GM19240 (cell line): ENCODE measurements around the gene ABR.
"Not testable (repeated sequence)": the region's sequence is repeated elsewhere in the genome, so short reads cannot be mapped to it uniquely, and the experiment has no call there.

Source experiments
- DNase-seq: peaks from one replicate; pipeline ENCODE4 v3.0.0; 2011; ENCODE audit warnings: low spot score; ENCODE audit not compliant: insufficient read length

ABR gene

DNA sequence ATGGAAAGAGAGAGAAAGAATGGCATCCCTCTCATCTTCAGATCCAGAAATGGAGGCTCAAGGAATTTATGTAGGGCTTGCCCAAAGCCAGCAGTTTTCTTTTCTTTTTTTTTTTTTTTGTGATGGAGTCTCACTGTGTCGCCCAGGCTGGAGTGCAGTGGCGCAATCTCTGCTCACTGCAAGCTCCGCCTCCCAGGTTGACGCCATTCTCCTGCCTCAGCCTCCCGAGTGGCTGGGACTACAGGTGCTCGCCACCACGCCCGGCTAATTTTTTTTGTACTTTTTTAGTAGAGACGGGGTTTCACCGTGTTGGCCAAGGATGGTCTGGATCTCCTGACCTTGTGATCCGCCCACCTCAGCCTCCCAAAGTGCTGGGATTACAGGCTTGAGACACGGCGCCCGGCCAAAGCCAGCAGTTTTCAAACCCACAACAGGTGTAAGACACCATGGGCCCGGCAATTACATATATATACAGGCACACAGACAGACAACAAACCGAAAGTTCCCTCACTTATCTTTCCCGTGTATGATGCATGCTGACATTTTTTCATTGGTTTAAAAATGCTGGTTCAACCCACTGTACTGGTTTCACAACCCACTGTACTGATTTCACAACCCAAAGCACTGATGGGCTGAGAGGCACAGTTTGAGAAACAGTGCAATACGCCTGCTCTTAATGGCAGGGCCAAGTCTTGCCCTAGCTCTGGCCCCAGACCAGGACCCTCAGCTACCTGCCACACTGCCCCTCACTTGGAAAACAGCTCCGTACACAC, 81.6 kb downstream of the ABR start:
- not testable (repeated sequence) for DNase-seq

DNA sequence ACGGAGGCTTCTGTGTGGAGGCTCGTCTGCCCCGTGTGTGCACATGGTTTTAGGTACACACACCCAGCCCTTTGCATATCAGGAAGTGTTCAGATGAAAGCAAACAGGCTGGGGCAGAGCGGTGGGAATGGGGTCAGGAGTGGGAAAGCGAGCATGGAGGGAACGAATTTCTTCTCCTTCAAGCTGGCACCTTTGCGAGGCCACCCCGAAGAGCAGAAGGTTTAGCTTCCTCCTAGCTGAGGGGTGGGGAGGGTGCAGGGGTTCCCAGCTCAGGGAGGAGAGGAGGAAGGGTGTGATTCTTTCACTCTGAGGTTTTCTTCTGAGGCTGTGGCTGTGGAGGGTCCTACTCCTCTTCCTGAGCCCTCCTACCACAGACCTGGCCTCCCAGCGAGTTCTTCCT, 83.6 kb downstream of the ABR start:
- DNase-seq = no peak

DNA sequence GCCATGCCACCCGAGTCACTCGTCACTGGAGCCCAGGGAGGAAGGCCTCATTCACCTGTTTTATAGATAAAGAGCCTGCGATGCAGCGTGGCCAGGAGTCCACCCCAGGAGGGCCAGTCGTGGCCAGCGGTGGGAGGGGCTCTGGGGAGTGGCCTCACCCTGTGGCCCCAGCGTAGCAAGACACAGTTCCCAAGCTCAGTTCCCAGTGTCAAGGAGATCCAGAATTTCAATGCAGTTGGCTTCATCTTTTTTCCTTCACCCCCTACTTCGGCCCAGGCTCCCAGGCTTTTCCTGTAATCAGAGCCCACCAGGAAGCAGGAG, 84.0 kb downstream of the ABR start:
- no peak for DNase-seq

GRCh38 chr17:1095090-1095852, 84.5 kb downstream of the ABR start:
- no peak for DNase-seq

DNA sequence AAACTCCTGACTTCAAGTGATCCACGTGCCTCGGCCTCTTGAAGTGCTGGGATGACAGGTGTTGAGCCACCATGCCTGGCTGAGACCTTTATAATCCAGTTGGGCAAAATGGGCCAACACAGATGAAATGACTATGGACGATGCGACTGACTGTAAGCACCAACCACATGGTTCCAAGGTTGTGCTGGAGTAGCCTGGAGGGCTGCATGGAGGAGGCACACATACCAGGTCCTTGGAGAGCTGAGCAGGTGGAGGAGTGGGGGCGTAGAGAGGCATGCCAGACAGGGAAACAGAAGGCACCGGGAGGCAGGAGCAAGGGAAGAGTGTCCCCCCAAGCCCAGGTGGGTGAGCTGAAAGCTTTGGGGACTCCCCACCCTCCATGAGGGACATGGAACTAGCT, 85.2 kb downstream of the ABR start:
- DNase-seq = no peak

- DNase-seq = no peak
These were observed 87.9 kb downstream of the ABR start for GRCh38 chr17:1091900-1092299.

DNA sequence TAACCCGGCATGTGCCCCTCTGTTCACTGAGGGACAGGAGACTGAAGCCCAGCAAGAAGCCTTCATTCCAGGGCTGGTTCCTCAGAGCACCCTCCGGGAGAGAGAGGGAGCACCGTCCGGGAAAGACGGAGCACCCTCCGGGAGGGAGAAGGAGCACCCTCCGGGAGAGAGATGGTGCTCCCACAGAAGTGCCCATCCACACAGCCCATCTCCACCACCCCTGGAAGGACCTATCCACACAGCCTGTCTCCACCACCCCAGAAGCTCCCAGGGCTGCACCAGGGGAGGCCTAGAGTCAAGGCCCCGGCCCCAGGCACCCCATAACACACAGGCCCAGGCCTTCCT, 88.6 kb downstream of the ABR start:
- no peak for DNase-seq

GRCh38 chr17:1090465-1091189, 89.2 kb downstream of the ABR start:
- DNase-seq = no peak

DNA sequence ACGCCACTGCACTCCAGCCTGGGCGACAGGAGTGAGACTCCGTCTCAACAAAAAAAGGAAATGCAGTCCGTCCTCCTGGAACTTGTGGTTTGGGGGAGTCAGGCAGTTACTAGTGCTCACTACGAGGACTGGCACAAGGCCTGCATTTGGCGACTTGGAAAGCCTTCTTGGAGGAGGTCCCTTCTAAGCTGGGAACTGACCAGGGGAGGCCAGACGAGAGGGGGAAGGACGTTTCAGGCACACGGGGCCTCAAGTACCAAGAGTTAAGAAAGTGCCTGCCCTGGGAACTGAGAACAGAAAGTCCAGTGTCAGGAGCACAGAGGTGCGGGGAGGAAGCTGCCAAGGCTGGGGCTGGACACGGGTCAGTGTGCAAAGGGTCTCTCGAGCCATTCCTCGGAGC, 89.9 kb downstream of the ABR start:
- no peak for DNase-seq

DNA sequence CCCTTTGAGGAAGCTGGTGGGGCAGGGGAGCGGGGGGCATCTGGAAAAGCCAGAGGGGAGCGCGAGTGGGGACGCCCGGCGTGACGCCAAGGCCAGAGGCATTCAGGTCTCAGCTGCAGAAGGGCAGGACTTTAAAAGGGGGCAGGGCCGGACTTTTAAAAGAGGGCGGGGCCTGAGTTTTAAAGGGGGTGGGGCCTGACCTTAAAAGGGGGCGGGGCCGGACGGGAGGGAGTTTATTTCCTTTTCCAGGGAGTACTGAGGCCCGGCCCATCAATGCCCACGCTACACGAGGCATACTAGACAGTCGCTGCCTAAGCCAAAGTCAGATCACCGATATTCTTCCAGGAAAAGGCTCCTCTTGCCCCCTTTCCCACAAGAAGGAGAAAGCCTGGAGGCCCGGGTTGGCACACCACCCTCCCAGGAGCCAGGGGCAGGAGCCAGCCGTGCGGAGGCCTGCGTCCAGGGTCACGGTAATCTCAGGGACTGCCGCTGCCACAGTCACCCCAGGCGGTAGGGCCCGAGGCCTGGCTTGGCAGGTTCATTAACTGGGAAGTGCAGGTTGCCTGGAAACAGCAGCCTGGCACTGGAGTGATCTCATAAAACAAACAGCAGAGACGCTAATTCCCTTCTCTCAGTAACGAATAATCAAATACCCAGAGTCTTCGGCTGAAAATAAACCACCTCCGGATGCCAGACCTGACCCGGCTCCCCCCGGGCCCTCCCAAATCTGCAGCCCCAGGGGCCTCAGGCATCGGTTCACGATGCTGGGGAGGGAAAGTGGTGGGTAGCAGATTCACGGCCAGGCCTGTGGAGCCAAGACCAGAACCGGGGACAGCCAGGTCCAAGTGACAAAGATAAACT, 92.2 kb downstream of the ABR start:
- DNase-seq = no peak

GRCh38 chr17:1083451-1084187, 96.2 kb downstream of the ABR start:
- no peak for DNase-seq

- DNase-seq = no peak
These were observed 97.2 kb downstream of the ABR start for GRCh38 chr17:1082579-1082978.

GRCh38 chr17:1078831-1079561, 100.8 kb downstream of the ABR start:
- no peak for DNase-seq

GRCh38 chr17:1077986-1078711, 101.6 kb downstream of the ABR start:
- no peak for DNase-seq

- no peak for DNase-seq
These were observed 102.2 kb downstream of the ABR start for GRCh38 chr17:1077581-1077985.

DNA sequence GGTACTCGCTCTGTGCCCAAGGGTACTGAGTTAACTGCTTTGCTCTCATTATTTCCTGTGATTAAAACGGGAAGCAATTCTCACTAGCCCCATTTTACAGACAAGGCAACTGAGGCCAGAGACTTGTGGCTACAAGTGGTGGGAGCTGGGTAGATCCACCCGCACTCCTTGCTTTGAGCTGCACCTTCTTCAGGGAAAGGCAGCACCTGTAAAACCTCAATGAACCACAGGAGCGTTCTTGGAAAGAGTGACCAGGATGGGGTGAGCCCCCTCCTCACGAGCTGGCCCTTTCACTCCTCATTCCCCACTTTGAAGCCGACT, 102.8 kb downstream of the ABR start:
- no peak for DNase-seq

GRCh38 chr17:1076299-1076981, 103.3 kb downstream of the ABR start:
- DNase-seq = no peak

DNA sequence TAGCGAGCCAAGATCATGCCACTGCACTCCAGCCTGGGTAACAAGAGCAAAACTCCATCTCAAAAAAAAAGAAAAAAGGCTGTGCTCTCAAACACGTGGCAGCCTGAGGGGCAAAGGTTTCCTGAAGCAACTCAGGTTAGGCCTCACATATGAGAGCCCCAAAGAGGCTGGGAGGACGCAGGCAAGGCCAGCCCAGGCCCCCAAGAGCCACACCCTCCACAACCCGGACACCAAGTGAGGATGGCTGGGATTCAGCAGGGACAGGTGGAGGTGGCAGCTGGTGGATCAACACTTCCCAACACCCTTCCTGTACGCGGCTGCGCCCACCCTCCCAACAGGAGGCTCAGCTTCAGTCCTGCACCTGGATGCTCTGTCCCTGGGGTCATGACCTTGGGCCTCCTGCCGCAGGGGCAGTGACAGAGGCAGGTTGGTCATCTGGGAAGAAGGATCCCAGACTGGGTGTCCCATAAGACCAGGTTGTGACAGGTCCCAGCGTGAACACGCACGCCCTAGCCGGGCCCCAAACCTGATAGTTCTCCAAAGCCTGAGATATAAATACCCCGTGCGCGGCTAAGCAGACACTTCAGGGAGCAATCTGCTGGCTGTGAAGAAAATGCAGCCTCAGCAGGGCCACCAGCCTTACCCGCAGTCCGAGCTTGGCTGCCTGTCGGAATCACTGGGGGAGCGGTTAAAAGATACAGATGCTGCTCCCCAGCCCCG, 104.7 kb downstream of the ABR start:
- DNase-seq = no peak
